CD4-positive, alpha-beta memory T cell (primary cell): ENCODE data around the gene IL1R2. TPM values are rescaled to one million over a fixed set of nuclear protein-coding genes. Genes with fewer than 3 reads are reported as not detected.

Experiments
- CTCF ChIA-PET: fragments of 350-600 bp; sonication (Branson Sonifier 250); formaldehyde crosslinking; loops from one replicate; lab custom pipeline; 2021; ENCODE audit warnings: inconsistent platforms; ENCODE audit not compliant: partially characterized antibody; lab: Charles Lee
- POLR2A ChIA-PET: fragments of 350-600 bp; sonication (Branson Sonifier 250); formaldehyde crosslinking; loops from one replicate; lab custom pipeline; 2021; ENCODE audit not compliant: partially characterized antibody; lab: Charles Lee
- DNase-seq, 5 donors: peaks; one replicate each; pipeline versions ENCODE4 v3.0.0 to v3.0.0-alpha.2; 2020 to 2022; ENCODE audit warnings: mixed read lengths in 1 of 5
- H3K27ac ChIP-seq: one replicate; pipeline ENCODE4 v1.7.0; 2013; ENCODE audit warnings: low read depth, low read length
- H3K27me3 ChIP-seq: 2 replicates; pipeline ENCODE4 v1.7.0; 2013; ENCODE audit warnings: mild to moderate bottlenecking, low read length, moderate library complexity; ENCODE audit not compliant: insufficient read depth
- H3K36me3 ChIP-seq: 2 replicates; pipeline ENCODE4 v1.7.0; 2013; ENCODE audit warnings: mild to moderate bottlenecking, low read length, moderate library complexity; ENCODE audit not compliant: insufficient read depth
- H3K4me1 ChIP-seq: 2 replicates; pipeline ENCODE4 v1.7.0; 2013; ENCODE audit warnings: mild to moderate bottlenecking, low read length, moderate library complexity; ENCODE audit not compliant: insufficient read depth
- H3K4me3 ChIP-seq, 2 donors: one replicate each; pipeline ENCODE4 v1.7.0; 2013; ENCODE audit warnings: low read length in 2 of 2, mild to moderate bottlenecking in 1 of 2
- H3K9me3 ChIP-seq, 2 donors: one replicate each; pipeline ENCODE4 v1.7.0; 2013; ENCODE audit warnings: low read length in 2 of 2, control low read depth in 1 of 2; ENCODE audit not compliant: control insufficient read depth in 1 of 2
- H3K27ac Mint-ChIP-seq, 7 donors: one replicate each; pipeline ENCODE4 v1.8.0; 2020 to 2021; ENCODE audit warnings: mixed read lengths in 7 of 7, mild to moderate bottlenecking in 6 of 7, inconsistent platforms in 3 of 7, moderate library complexity in 3 of 7
- H3K27me3 Mint-ChIP-seq, 2 donors: one replicate each; pipeline ENCODE4 v1.8.0; 2020 to 2021; ENCODE audit warnings: mixed read lengths in 2 of 2
- H3K36me3 Mint-ChIP-seq, 2 donors: one replicate each; pipeline ENCODE4 v1.8.0; 2020 to 2021; ENCODE audit warnings: mixed read lengths in 2 of 2, inconsistent platforms in 1 of 2, mild to moderate bottlenecking in 1 of 2
- H3K4me1 Mint-ChIP-seq, 4 donors: one replicate each; pipeline ENCODE4 v1.8.0; 2020 to 2021; ENCODE audit warnings: mixed read lengths in 4 of 4, mild to moderate bottlenecking in 1 of 4
- H3K4me3 Mint-ChIP-seq, 8 donors: one replicate each; pipeline ENCODE4 v1.8.0; 2020 to 2021; ENCODE audit warnings: mixed read lengths in 8 of 8, mild to moderate bottlenecking in 7 of 8, moderate library complexity in 6 of 8, inconsistent platforms in 3 of 8
- H3K9me3 Mint-ChIP-seq, 8 donors: one replicate each; pipeline ENCODE4 v1.8.0; 2020 to 2021; ENCODE audit warnings: mixed read lengths in 8 of 8, mild to moderate bottlenecking in 5 of 8, inconsistent platforms in 3 of 8, moderate library complexity in 1 of 8
- intact Hi-C: fragments of 100-400 bp; cut with micrococcal nuclease; formaldehyde crosslinking; loops from one replicate; pipeline ENCODE4 v1.15.1; 2023
- polyA plus RNA-seq, 2 donors: library from polyadenylated mRNA; unstranded; fragments of 300-500 nt; fragmentation: Illumina TruSeq; gene quantifications; one replicate each; pipeline ENCODE4 v1.2.3, GENCODE V29; 2021
- total RNA-seq, 2 experiments: library from RNA; stranded (reverse); gene quantifications; one replicate each; pipeline ENCODE4 v1.2.3, GENCODE V29; 2021

Gene IL1R2
- total and polyA plus RNA-seq, 4 experiments from 2014 or later: 0.61 to 2.1 TPM; not detected in 2

- no peak for DNase-seq
- intact Hi-C loops: no loop called here
- H3K4me1 ChIP-seq: no peaks in the 10 kb centered on the region
- H3K4me1 Mint-ChIP-seq: no peaks in the 10 kb centered on the region
- H3K36me3 Mint-ChIP-seq: no peaks in the 10 kb centered on the region
- H3K27me3 ChIP-seq: no peaks in the 10 kb centered on the region
- H3K4me3 Mint-ChIP-seq: no peak overlapping the region
- peaks cover 0 to 11% (median 5%) of the 10 kb centered on the region in 8 donors for H3K9me3 Mint-ChIP-seq
- POLR2A ChIA-PET: no interaction called here
- H3K9me3 ChIP-seq: no peaks in the 10 kb centered on the region
- H3K4me3 ChIP-seq: no peak overlapping the region
- H3K27me3 Mint-ChIP-seq: peaks cover 1 to 10% of the 10 kb centered on the region in 2 donors
- H3K27ac Mint-ChIP-seq: no peak overlapping the region
- no peaks in the 10 kb centered on the region for H3K36me3 ChIP-seq
- no peak overlapping the region for H3K27ac ChIP-seq
- CTCF ChIA-PET: no interaction called here
These were observed 14.9 kb upstream of the IL1R2 start for GRCh38 chr2:101976891-101977290.

GRCh38 chr2:101980368-101980767 is 11.4 kb upstream of the IL1R2 start:
- ChIA-PET CTCF (no interaction called here), POLR2A (no interaction called here)
- no peak overlapping the region for H3K4me3 ChIP-seq
- Mint-ChIP-seq H3K36me3 (no peaks in the 10 kb centered on the region), H3K27me3 (peaks cover 0 to 8% of the 10 kb centered on the region in 2 donors), H3K4me3 (no peak overlapping the region), H3K27ac (peak overlapping the region in 1 of 7 donors; percentile 62), H3K4me1 (no peaks in the 10 kb centered on the region), H3K9me3 (no peaks in the 10 kb centered on the region)
- no peaks in the 10 kb centered on the region for H3K36me3 ChIP-seq
- H3K9me3 ChIP-seq: no peaks in the 10 kb centered on the region
- DNase-seq: no peak
- no peaks in the 10 kb centered on the region for H3K4me1 ChIP-seq
- no peaks in the 10 kb centered on the region for H3K27me3 ChIP-seq
- H3K27ac ChIP-seq: no peak overlapping the region
- intact Hi-C loops: no loop called here

- Histone ChIP-seq H3K27me3 (no peaks in the 10 kb centered on the region), H3K36me3 (no peaks in the 10 kb centered on the region), H3K4me1 (no peaks in the 10 kb centered on the region), H3K27ac (no peak overlapping the region), H3K9me3 (no peaks in the 10 kb centered on the region), H3K4me3 (no peak overlapping the region)
- ChIA-PET POLR2A (no interaction called here), CTCF (no interaction called here)
- H3K4me3 Mint-ChIP-seq: no peak overlapping the region
- no peaks in the 10 kb centered on the region for H3K4me1 Mint-ChIP-seq
- no peak overlapping the region for H3K27ac Mint-ChIP-seq
- H3K36me3 Mint-ChIP-seq: no peaks in the 10 kb centered on the region
- intact Hi-C loops: no loop called here
- H3K9me3 Mint-ChIP-seq: no peaks in the 10 kb centered on the region
- H3K27me3 Mint-ChIP-seq: peaks cover 0 to 5% of the 10 kb centered on the region in 2 donors
- DNase-seq: no peak
These were observed 10.7 kb upstream of the IL1R2 start for GRCh38 chr2:101981066-101981465.

GRCh38 chr2:101981504-101981903 is 10.3 kb upstream of the IL1R2 start:
- ChIA-PET CTCF (no interaction called here), POLR2A (no interaction called here)
- no peak for DNase-seq
- Mint-ChIP-seq H3K4me3 (no peak overlapping the region), H3K27ac (peak overlapping the region in 1 of 7 donors; percentile 19), H3K27me3 (peaks cover 0 to 4% of the 10 kb centered on the region in 2 donors), H3K36me3 (no peaks in the 10 kb centered on the region), H3K4me1 (no peaks in the 10 kb centered on the region), H3K9me3 (no peaks in the 10 kb centered on the region)
- H3K4me3 ChIP-seq: no peak overlapping the region
- no peaks in the 10 kb centered on the region for H3K9me3 ChIP-seq
- no peaks in the 10 kb centered on the region for H3K4me1 ChIP-seq
- intact Hi-C loops: no loop called here
- H3K27ac ChIP-seq: no peak overlapping the region
- H3K27me3 ChIP-seq: no peaks in the 10 kb centered on the region
- H3K36me3 ChIP-seq: no peaks in the 10 kb centered on the region

- Mint-ChIP-seq H3K4me1 (peaks cover 0 to 6% (median 0%) of the 10 kb centered on the region in 4 donors), H3K9me3 (no peaks in the 10 kb centered on the region), H3K27ac (no peak overlapping the region), H3K4me3 (no peak overlapping the region), H3K27me3 (peaks cover 2% of the 10 kb centered on the region in 2 donors), H3K36me3 (no peaks in the 10 kb centered on the region)
- Histone ChIP-seq H3K27ac (no peak overlapping the region), H3K4me3 (no peak overlapping the region), H3K36me3 (no peaks in the 10 kb centered on the region), H3K27me3 (no peaks in the 10 kb centered on the region), H3K4me1 (no peaks in the 10 kb centered on the region), H3K9me3 (no peaks in the 10 kb centered on the region)
- DNase-seq: no peak
- intact Hi-C loops: no loop called here
- ChIA-PET POLR2A (no interaction called here), CTCF (no interaction called here)
These were observed 9.2 kb upstream of the IL1R2 start for GRCh38 chr2:101982495-101983029.

- Histone ChIP-seq H3K9me3 (no peaks in the 10 kb centered on the region), H3K36me3 (no peaks in the 10 kb centered on the region), H3K27ac (no peak overlapping the region), H3K4me1 (no peaks in the 10 kb centered on the region), H3K27me3 (no peaks in the 10 kb centered on the region), H3K4me3 (no peak overlapping the region)
- Mint-ChIP-seq H3K4me3 (no peak overlapping the region), H3K36me3 (no peaks in the 10 kb centered on the region), H3K9me3 (no peaks in the 10 kb centered on the region), H3K4me1 (peaks cover 0 to 6% (median 0%) of the 10 kb centered on the region in 4 donors), H3K27ac (no peak overlapping the region), H3K27me3 (peaks cover 2 to 4% of the 10 kb centered on the region in 2 donors)
- CTCF ChIA-PET: no interaction called here
- POLR2A ChIA-PET: no interaction called here
- intact Hi-C loops: no loop called here
- no peak for DNase-seq
These were observed 8.3 kb upstream of the IL1R2 start for GRCh38 chr2:101983486-101983885.

- Histone ChIP-seq H3K27me3 (no peaks in the 10 kb centered on the region), H3K4me3 (no peak overlapping the region), H3K4me1 (no peaks in the 10 kb centered on the region), H3K9me3 (no peaks in the 10 kb centered on the region), H3K27ac (no peak overlapping the region), H3K36me3 (no peaks in the 10 kb centered on the region)
- intact Hi-C loops: no loop called here
- Mint-ChIP-seq H3K27me3 (peaks cover 2 to 4% of the 10 kb centered on the region in 2 donors), H3K27ac (peak overlapping the region in 1 of 7 donors; percentile 23), H3K9me3 (no peaks in the 10 kb centered on the region), H3K36me3 (no peaks in the 10 kb centered on the region), H3K4me1 (peaks cover 0 to 6% (median 0%) of the 10 kb centered on the region in 4 donors), H3K4me3 (no peak overlapping the region)
- ChIA-PET POLR2A (no interaction called here), CTCF (no interaction called here)
- no peak for DNase-seq
These were observed 7.8 kb upstream of the IL1R2 start for GRCh38 chr2:101983928-101984327.
